ENCODE results near the gene SV2C. TPM values are rescaled to one million over a fixed set of nuclear protein-coding genes. Genes with fewer than 3 reads are reported as not detected.
A peak's percentile ranks its signal among the peaks of the same experiment; 100 is the strongest.
"Not testable (repeated sequence)": the region's sequence is repeated elsewhere in the genome, so short reads cannot be mapped to it uniquely, and the experiment has no call there.

The SV2C gene
- total RNA-seq, 3 donors from 2014 or later, result 0.54 to 1.2 (median 0.58) TPM

- H3K36me3 ChIP-seq (ENCODE audit: low read depth), result no peaks in the 10 kb centered on the region
- DNase-seq (no peak), ATAC-seq (no peak)
- H3K9me3 ChIP-seq, result no peaks in the 10 kb centered on the region
- no peak overlapping the region for H3K4me3 ChIP-seq
- intact Hi-C loops (cut with DNase I, micrococcal nuclease), result no loop called here
- TF ChIP-seq CTCF (IDR thresholded peaks at IDR 0.05), result no peak
- no peaks in the 10 kb centered on the region for H3K4me1 ChIP-seq (ENCODE audit: low read depth)
Observed at GRCh38 chr5:76365561-76365960, 282.4 kb downstream of the SV2C start.

DNA sequence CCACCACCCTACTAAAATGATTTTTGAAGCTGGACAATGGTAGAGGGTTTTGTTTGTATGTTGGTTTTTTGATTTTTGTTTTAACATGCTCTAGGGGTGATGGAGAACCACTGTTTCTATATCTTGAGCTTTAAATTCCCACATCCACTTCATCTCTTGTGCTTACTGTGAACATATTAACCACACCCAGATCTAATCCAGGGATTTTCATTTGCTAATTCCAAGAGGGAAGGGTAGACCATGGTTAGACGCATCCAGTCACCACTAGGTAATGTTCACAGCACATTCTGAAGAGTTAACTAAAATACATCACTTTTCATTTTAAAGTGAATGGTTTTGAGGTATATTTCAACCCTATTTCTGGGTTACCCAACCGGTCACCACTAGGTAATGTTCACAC lies 283.4 kb downstream of the SV2C start:
- Histone ChIP-seq H3K4me3 (no peak overlapping the region), H3K9me3 (no peaks in the 10 kb centered on the region), H3K36me3 (ENCODE audit: low read depth) (no peaks in the 10 kb centered on the region), H3K4me1 (ENCODE audit: low read depth) (no peaks in the 10 kb centered on the region)
- intact Hi-C loops (cut with DNase I, micrococcal nuclease), result no loop called here
- DNase-seq, result no peak
- ATAC-seq, result no peak
- TF ChIP-seq CTCF (IDR thresholded peaks at IDR 0.05), result no peak

DNA sequence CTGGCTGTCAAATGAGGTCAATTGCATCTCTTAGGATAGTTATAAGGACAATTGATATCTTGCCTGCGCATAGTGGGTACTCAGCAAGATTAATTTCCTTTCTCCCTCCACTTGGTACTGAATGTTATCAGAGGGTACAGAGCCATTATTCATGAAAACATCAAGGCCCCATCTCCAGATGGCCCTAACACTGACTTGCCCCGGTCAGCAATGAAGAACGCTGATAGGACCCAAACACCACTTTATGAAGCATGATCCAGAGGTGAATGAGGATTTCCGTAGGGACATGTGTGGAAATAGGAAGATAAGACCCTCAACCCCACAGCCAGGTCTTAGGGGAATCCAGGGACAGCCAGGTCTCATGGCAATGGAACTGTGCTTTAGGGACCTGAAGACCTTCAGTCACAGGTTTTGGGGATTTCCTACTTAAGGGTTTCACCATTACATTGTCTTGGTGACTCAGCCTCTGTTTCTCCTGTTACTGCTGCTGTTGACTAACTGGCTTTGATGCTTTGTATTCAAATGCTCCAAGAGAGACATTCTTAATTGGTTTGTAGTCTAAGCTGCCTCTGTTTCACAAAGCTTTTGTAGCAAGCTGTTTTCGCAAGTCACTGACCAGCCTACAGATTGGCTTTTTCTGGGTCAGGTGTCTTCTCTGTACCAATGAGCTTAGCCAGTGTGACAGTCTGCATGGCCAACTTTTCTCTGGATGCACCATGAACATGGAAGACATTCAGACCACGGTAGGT lies 284.6 kb downstream of the SV2C start:
- Histone ChIP-seq H3K4me3 (no peak overlapping the region), H3K4me1 (ENCODE audit: low read depth) (no peaks in the 10 kb centered on the region), H3K36me3 (ENCODE audit: low read depth) (no peaks in the 10 kb centered on the region), H3K9me3 (no peaks in the 10 kb centered on the region)
- DNase-seq (no peak), ATAC-seq (no peak)
- intact Hi-C loops (cut with DNase I, micrococcal nuclease), result no loop called here
- TF ChIP-seq CTCF (IDR thresholded peaks at IDR 0.05), result no peak

GRCh38 chr5:76368941-76369340 lies 285.8 kb downstream of the SV2C start:
- no peaks in the 10 kb centered on the region for H3K9me3 ChIP-seq
- TF ChIP-seq CTCF (IDR thresholded peaks at IDR 0.05), result no peak
- ATAC-seq (no peak), DNase-seq (no peak)
- H3K36me3 ChIP-seq (ENCODE audit: low read depth), result no peaks in the 10 kb centered on the region
- intact Hi-C loops (cut with DNase I, micrococcal nuclease), result no loop called here
- H3K4me3 ChIP-seq, result no peak overlapping the region
- no peaks in the 10 kb centered on the region for H3K4me1 ChIP-seq (ENCODE audit: low read depth)

DNA sequence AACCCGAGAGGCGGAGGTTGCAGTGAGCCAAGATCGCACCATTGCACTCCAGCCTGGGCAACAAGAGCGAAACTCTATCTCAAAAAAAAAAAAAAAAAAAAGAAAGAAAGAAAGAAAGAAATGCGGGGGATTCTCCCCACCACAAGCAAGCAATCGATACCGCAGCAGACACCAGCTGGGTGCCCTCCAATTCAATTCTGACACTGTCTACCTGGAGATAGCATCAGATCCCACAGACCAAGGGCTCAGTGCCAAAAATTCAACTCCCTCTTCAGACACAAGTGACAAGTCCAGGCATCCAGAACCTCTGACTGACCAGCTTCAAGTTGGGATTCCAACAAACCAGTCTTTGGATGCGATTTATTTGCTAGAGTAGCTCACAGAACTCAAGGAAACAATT lies 286.5 kb downstream of the SV2C start:
- H3K9me3 ChIP-seq; DNase-seq; H3K4me3 ChIP-seq; H3K36me3 ChIP-seq (ENCODE audit: low read depth); H3K4me1 ChIP-seq (ENCODE audit: low read depth); intact Hi-C loops (cut with DNase I, micrococcal nuclease); ATAC-seq: not testable (repeated sequence)

DNA sequence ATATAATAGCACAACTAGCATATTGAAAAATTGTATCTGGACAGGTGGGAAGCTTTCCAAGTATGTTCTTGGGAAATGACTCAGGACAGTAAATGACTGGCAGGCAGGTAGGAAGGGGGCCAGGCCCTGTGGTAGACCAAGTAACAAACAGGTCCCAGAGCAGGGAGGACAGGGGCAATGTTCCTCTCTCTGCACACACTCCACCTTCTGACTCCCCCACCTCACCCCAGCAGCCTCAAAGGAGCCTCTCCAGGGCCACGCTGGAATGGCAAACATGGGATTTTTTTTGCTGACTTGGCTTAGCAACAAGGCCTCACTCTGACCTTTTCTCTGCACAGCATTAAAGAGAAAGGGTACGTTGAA lies 288.8 kb downstream of the SV2C start:
- Histone ChIP-seq H3K36me3 (ENCODE audit: low read depth) (no peaks in the 10 kb centered on the region), H3K9me3 (no peaks in the 10 kb centered on the region), H3K4me1 (ENCODE audit: low read depth) (no peaks in the 10 kb centered on the region), H3K4me3 (no peak overlapping the region)
- TF ChIP-seq CTCF (IDR thresholded peaks at IDR 0.05), result no peak
- intact Hi-C loops (cut with DNase I, micrococcal nuclease), result no loop called here
- ATAC-seq (peak; percentile 53), DNase-seq (no peak)

All from mucosa of descending colon (tissue), 3 donors.